ENCODE results near the gene MPZL1.

Gene MPZL1

DNA sequence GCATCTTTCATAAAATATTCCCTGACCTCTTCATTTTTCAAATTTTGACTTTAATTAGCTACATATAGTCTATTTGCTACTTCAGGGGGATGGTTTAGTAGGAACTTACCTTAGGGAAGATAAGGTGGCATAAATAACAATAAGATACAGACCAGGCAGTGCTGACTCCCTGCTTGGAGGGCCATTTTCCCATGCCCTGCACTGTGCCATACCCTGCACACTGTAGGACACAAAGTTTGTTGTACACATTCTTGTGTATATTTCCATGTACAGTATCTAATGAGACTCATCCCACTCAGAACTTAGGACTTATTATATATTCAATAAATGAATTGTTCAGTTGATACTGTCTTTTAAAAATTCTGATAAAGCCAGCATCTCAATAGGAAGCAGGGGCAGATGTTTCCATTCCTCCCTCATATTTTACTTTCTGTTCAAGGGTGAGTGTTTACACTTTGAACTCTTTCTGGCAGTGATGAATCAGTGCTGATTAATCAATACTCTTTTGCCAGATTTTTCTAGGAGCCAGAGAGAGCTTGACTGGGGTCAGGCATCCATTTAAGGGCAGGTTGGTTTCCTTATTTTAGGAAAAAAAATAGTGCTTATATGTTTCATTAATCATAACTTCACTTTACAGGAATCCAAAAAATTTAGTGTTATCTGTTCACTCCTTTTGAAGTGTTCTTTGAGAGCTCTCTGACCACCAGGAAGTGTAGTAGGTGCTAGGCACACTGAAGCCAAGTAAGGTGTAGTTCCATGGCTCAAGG, 30.6 kb downstream of the MPZL1 start:
- DNase-seq: no peak

DNA sequence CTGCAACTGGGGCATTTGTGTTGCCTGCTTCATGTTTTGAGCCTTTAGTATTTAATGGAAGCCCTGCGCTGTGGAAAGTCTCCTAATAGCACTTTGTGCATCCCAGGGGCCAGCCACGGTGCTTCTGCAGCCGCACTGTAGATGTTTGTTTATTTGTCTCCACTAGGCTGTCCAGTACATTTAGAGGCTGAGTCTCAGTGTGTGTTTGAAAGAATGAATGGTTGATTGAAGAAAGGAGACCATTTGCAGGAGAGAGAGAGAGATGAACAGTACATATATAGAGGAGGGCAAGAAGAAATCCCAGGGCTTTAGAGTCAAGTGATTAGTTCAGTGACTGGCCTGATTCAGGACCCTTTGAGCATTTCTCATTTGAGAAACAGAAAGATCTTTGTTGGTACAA, 33.9 kb downstream of the MPZL1 start:
- DNase-seq: no peak

DNA sequence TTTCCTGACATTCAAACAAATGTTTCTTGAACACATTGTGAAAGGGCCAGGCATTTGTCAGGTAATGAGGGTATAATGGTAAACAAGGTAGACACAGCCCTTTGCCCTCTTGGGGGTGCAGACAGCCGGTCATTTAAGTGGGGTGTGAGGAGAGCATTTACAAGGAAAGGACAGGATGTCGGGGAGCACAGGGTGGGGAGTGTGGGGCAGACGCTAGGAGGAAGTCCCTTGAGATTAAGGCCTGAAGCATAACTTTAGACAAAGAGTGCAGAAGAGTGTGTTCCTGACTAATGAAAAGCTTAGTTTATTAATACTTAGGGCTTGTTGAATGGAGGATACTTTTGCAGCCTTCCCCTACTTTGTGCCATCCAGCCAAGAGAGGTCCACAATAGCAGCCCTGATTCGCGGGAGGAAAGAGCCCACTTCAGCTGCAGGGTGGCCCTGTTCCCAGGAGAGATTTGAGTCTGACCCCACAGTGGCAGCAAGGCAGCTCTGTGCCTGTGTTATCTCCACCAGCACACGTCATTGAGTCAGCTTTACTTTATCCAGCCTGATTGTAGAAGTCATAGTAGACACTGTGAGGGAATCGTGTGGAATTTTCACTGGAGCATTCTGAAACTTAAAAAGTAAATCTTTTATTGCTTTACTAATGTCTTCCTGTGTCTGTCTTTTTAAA, 35.1 kb downstream of the MPZL1 start:
- no peak for DNase-seq

DNA sequence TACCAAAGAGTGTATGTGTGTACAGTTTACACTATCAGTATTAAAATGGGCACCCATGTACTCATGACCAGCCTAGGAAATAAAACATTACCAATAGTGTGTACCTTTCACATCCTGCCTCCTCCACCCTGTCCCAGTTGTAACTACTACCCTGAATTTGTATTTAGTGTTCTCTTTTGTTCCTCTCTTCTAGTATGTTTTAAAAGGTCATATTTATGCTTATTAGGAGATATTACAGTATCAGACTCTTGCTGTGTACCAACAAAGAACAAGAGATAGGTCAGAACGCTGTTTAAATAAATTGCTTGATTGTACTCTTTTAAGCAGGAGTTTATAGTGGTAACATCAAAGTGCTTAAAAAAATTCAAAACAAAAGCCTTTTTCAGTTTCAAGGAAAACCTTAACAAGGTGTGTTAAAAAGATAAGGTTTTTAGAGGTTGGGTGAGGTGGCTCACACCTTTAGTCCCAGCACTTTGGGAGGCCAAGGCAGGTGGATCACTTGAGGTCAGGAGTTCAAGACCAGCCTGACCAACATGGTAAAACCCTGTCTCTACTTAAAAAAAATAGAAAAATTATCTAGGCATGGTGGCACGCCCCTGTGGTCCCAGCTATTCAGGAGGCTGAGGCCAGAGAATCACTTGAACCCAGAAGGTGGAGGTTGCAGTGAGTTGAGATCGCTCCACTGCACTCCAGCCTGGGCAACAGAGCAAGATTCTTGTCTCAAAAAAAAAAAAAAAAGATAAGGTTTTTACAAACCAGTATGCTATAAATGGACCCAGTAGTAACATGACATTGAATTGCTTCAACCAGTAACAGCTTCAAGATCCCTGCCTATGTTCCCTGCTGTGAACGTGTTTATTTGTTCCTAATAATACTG, 35.9 kb downstream of the MPZL1 start:
- DNase-seq: no peak

DNA sequence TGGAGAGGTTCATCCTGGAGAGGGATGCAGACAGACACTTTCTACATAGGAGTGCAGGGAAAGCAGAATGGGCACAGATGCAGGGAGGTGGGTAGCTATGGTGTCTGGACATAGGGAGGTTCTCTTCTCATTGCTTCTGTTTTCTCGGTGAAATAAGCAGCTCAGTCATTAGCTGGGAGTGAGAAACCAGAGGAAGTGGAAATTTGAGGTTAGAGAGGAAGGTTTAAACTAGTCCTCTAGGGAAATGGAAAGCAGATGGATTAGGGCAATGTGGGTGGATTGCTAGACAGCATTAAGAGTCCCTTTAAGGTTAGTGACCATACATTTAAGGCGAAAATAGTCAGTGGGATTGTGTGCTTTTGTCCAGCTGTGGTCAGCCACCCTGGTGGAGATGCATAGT, 39.6 kb downstream of the MPZL1 start:
- DNase-seq: no peak

DNA sequence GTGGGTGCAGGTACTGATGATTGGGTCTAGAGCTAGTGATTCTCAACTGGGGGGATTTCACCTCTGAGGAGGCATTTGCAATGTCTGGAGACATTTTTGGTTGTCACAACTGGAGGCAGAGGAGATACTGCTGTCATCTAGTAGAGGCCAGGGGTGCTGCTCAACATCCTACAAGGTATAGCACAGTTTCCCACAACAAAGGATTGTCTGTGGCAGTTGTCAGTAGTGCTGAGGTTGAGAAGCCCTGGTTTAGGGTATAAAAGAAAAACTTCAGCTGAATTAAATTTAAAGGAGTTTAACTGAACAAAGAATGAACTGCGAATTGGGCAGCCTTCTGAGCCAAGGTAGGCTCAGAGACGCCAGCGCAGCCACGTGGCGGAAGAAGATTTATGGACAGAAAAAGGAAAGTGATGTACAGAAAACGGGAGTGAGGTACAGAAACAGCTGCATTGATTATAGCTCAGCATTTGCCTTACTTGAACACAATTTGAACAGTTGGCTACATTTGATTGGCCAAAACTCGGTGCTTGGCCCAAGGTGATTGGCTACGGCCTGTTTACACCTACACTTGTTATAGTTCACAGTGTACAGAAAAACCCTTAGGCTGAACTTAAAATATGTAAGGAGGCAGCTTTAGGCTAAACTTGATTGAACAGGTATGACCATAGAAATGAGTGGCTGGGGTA, 40.4 kb downstream of the MPZL1 start:
- no peak for DNase-seq

DNA sequence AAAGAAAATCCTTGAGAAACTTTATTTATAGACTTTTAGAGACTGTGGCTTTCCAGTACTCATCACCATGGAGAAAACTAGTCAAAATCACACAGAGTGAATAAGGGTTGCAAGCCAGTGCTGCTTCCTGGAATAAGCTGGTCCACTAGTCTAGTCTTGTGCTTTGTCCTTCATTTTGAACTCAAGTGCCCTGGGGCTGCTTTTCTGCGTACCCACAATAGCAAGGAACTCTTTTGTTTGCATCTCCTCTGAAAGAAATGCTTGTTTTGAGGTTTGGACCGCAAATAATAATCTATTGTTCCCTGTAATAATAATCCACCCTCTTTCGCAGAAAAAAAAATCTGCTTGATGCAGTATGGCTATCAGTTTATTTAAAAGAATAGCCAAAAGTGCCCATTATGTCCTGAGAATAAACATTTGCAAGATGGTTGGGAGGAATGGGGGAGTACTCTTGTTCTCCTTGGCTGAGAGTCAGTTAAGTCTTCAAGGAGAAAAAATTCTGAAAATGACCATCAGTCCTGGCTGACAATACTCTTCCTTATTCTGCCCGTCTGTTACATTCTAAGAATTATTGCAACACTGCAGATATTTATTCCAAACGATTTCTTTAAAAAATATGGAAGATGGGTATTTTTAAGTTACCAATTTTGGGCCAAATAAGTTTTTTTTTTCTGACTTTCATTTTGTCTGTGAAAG, 41.9 kb downstream of the MPZL1 start:
- DNase-seq: no peak

DNA sequence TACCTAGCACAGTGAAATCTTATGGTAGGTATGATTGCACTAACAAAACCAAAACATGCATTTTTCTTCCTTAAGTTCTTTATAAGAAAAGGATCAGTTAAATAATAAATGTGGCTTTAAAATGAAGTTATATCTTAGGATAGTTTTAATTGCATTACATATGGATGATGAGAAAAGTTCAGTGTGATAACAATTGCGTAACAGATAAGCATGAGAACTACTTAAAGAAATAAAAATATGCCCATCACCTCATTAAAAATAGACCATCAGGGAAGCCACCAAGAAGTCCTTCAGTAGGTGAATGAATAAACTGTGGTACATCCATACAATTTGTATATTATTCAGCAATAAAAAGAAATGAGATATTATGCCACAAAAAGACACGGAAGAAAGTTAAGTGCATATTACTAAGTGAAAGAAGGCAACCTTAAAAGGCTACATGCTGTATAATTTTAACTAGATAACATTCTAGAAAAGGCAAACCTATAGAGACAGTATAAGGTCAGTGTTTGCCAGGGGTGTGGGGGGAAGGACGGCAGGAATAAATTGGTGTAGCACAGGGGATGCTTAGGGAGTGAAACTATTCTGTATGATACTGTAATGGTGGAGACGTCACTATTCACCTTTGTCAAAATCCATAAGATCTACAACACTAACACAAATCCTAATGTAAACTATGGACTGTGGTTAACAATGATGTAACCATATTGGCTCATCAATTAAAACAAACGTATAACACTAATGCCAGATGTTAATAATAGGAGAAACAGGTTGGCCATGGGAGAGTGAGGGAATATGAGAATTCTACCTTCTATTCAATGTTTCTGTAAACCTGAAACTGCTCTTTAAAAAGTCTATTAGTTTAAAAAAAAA, 42.9 kb downstream of the MPZL1 start:
- no peak for DNase-seq

DNA sequence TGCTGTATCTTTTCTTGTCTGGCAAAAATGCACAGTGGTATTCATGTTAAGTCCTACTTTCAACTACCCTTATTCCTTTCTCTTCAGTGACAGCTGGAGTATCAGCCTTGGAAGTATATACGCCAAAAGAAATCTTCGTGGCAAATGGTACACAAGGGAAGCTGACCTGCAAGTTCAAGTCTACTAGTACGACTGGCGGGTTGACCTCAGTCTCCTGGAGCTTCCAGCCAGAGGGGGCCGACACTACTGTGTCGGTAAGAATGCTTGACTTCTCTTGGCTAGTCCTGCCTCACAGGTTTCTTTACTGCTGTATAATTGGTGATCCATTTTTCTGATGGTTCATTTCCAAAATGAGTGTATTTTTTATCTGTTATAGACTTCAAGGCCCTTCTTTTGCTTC, 43.7 kb downstream of the MPZL1 start:
- DNase-seq: no peak

DNA sequence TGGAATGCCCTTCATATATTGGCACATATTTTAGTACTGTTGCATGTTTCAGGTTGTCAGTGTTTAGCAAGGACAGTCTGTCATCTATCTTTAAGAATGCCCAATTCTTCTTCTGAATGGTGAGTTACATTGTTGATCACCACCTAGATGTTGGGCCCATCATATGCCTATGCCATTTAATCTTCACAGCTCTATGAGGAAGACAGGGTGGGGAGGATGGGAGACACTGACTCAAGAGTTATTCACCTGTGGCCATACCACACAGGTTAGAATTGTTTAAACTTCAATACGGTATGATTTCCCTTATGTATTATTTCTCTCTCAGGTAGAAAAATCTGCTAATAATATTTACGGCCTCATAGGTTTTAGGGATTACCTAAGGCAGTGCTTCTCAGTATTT, 44.8 kb downstream of the MPZL1 start:
- no peak for DNase-seq

DNA sequence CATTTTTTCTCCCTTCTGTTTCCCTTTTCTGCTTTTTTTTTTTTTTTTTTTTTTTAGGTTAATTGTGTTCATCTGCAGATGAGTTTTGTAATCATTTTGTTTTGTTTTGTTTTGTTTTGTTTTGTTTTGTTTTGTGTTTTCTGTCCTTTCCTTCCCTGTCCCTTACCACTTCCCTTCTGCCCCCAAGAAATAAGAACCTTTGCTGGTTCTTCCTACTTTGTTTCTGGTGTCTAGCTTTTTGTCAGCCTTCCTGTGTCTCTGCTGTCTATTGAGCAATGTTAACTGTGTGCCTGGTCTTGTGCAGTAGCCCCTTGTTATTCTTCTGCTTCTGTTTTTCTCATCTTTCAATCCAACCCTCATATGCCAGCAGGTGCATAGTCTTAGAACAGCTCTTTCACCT, 46.0 kb downstream of the MPZL1 start:
- no peak for DNase-seq

DNA sequence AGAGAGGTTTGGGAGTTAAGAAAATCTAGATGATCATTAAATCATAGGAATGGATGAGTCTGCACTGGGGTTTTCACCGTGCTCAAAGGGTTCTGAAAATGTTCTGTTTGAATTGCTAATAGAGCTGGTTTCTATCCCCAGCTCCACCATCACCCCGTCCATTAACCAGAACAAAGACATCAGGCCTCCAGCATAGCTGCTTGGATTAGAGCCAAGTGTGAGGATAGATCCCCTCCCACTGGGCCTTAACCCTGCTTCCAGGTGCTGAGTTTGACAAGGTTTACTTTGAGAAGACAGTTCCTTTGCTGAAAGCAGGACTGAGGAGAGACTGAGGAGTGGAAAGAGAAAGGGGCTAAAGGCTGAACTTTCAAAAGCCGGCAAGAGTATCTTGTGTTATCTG, 48.3 kb downstream of the MPZL1 start:
- no peak for DNase-seq

DNA sequence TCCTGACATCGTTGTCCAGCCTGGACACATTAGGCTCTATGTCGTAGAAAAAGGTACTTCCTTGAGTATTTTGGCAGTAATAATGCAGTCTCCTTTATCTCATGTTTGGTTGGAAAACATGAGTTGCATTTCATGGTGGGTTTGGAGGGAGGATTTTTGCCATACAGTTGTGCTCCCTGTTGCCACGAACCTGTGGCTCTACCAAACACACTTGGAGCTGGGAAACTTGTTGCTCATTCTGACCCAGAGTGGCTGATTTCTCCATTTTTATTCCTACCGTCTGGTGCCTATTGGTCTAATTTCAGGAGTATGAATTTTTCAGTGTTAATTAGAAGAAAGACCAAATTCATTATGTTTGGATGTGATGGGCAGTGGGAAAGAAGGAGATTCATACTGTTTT, 50.7 kb downstream of the MPZL1 start:
- DNase-seq: no peak

DNA sequence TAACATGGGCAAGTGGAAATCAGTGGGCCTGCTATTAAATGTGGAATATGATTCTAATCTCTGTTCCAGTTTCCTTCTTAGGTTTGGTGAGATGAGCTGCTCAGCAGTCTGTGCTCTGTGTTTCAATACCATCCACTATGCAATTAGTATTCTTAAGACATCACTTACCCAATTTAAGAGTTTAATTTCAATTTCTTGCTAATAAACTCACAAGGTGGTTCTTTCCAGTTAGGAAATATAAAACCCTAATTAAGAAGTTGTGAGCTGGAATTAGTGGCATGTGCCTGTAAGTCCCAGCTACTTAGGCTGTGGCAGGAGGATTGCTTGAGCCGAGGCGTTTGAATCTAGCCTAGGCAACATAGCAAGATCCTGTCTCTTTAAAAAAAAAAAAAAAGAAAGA, 51.7 kb downstream of the MPZL1 start:
- DNase-seq: no peak

DNA sequence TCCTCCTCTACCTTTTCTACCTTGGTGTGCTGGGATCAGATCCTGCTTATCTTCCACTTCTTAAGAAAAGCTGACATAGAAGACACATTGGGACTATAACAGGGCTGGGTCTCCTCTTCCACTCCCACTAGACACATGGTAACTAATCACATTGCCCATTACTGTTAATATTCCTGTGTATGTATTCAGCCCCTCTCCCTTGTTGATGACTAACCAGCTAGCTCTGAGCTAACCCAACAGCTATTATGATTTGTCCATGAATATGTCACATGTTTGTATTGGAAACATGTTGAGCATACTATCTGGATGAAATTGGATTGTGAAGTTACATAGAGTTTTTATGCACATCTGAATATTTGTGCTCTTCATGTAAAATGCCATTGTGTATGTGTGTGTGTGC, 52.9 kb downstream of the MPZL1 start:
- DNase-seq: no peak

DNA sequence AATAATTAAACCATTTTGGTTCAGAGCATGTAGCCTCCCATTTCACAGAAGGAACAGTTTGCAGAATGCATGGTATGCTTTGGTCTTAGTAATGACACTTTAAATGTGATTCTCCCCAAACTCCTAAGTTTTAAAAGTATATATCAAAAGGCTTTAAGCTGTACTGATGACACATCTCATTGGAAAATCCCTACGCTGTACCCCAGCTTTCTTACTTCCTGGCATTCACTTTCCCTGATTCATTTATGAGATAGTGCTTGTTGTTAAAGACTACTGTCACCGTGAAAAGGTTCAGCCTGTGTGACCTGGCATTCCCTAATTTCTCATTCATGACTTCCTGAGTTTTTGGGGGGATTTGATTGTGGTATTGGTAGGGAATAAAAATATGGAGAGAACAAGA, 53.4 kb downstream of the MPZL1 start:
- no peak for DNase-seq

DNA sequence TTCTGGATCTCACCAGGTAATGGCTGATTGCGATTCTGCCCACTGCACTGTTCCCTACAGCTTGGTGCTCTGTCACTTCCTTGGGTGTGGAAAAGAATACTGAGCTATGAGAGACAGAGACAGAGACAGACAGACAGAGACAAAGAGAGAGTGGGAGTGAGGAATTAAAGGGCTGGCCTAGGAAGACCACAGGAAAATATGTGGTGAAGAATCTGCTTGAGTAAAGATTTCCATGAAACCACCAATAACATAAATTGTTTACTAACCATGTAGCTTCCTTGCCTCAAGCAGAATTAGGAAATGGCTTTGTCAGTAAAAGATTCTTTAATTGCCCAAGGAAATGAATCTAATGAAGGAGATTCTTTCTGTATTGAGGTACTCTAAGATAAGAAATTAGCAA, 54.4 kb downstream of the MPZL1 start:
- no peak for DNase-seq

DNA sequence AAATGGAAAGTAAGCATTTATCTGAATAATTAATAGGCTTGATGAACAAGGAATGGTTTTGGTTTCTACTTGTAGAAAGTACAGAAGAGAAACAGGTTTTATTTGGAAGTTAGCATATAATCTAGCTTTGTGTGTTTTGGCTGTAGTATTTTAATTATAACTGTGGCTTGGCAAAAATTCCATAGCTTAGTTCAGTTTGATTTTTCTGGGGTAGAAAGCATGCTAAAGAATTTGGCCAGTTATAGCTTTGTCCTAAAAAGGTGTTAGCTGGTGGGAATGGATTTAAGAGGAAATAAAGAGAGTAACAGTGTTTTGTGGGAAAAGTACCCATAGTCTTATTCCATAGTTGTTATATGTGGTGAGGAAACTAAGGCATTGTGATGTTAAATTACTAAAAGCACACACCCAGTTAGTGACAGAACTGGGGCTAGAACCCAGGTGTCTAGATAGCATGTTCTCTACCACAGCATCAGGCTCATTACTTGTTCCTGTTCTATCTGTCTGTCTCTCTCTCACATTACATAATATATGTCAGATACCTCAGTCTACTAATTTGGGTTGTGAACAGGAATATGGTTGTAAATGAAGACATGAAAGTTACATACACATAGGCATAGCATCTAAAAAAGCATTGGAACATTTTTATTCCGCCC, 55.0 kb downstream of the MPZL1 start:
- DNase-seq: no peak

DNA sequence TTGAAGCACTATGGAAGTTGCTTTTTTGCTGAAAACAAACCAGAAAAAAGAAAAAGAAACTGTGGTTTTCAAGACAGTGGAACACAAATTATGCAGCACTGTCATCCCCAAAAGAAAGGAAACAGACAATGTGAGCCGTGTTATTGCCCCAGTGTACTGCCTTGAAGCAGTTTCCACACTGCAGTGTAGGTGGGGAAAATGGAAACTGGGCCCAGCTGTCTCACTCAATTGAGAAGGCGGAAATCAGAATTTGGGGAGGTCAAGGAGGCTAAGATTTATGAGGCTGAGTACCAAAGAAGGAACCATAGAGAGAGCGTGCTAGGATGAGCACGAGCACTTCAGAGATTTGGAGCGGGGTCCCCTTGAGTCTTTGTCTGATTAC, 55.5 kb downstream of the MPZL1 start:
- no peak for DNase-seq

DNA sequence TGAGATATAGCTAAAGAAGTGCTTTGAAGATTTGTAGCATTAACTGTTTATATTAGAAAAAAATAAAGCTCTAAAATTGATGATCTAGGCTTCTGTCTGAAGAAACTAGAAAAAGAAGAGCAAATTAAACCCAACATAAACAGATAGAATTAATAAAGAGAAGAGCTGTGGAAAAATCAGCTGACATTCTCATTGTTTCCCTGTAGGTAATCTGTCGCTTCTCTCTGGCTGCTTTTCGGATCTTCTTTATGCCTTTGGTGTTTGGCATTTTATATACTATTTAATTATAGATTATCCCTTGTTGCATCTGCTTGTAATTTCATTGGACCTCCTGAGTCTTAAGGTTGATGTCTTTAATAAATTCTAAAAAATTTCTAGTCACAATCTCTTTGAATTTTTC, 59.8 kb downstream of the MPZL1 start:
- no peak for DNase-seq

DNA sequence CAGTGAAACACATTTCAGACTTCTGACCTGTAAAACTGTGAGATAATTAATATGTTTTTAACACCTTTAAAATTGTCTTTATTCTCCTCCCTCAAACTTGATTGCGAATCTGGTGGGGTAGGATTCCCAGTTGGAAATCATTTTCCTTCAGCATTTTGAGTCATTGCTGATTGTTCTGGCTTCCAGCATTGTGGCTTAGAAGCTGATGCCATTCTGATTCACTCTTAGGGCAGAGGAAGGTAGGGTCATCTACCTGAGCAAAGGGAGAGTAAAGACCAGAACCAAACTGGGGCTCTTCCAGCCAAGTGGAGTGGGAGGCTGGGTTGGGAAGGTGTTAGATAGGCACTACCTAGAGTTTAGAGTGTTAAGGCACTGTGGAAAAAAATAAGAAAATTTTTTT, 61.2 kb downstream of the MPZL1 start:
- DNase-seq: no peak
